ENCODE results near the gene HOXC4. TPM values are rescaled to one million over a fixed set of nuclear protein-coding genes. Genes with fewer than 3 reads are reported as not detected.

HOXC4 gene
- total and polyA plus RNA-seq, 4 donors: 0.02 TPM; not detected in 3

GRCh38 chr12:54004841-54005530 is 48.6 kb upstream of the HOXC4 start:
- Histone ChIP-seq H3K9me3 (ENCODE audit: control insufficient read depth in 4 of 4, low read length in 3 of 4) (no peaks in the 10 kb centered on the region), H3K9ac (ENCODE audit: low read depth in 1 of 2, low read length in 2 of 2) (no peak overlapping the region), H3K4me1 (ENCODE audit: control insufficient read depth in 4 of 4, insufficient read depth in 4 of 4, low read length in 3 of 4) (peaks cover 4 to 18% (median 10%) of the 10 kb centered on the region in 4 donors), H3K36me3 (ENCODE audit: control insufficient read depth in 4 of 4, insufficient read depth in 3 of 4, low read depth in 1 of 4, low read length in 3 of 4) (no peaks in the 10 kb centered on the region), H3K27ac (ENCODE audit: low read depth in 1 of 2, low read length in 2 of 2) (no peak overlapping the region), H3K27me3 (ENCODE audit: control insufficient read depth in 4 of 4, insufficient read depth in 4 of 4, low read length in 3 of 4) (peaks cover 5 to 51% (median 12%) of the 10 kb centered on the region in 4 donors), H3K4me3 (ENCODE audit: low read depth in 1 of 3, low read length in 3 of 3) (no peak overlapping the region)
- TF ChIP-seq MAX (IDR thresholded peaks at IDR 0.05): no peak
- TF ChIP-seq JUND (IDR thresholded peaks at IDR 0.05): no peak
- TF ChIP-seq FOXA1 (IDR thresholded peaks at IDR 0.05): no peak
- no peak for TF ChIP-seq GABPA (IDR thresholded peaks at IDR 0.05 in 1 of 2, conservative IDR thresholded peaks at IDR 0.05 in 1 of 2)
- TF ChIP-seq TAF1 (conservative IDR thresholded peaks at IDR 0.05): no peak
- no peak for TF ChIP-seq YY1 (IDR thresholded peaks at IDR 0.05)
- TF ChIP-seq HNF4A (conservative IDR thresholded peaks at IDR 0.05): no peak
- TF ChIP-seq RAD21 (IDR thresholded peaks at IDR 0.05): no peak
- 9% methylated on average over 31 of the region's 31 CpGs for WGBS
- DNase-seq (ENCODE audit: low spot score): no peak

- no peak overlapping the region for H3K4me3 ChIP-seq (ENCODE audit: low read depth in 1 of 3, low read length in 3 of 3)
- H3K4me1 ChIP-seq (ENCODE audit: control insufficient read depth in 4 of 4, insufficient read depth in 4 of 4, low read length in 3 of 4): peaks cover under 1 to 15% (median 9%) of the 10 kb centered on the region in 4 donors
- WGBS: 5% methylated on average over 26 of the region's 26 CpGs
- H3K27ac ChIP-seq (ENCODE audit: low read depth in 1 of 2, low read length in 2 of 2): no peak overlapping the region
- peaks cover 5 to 54% (median 12%) of the 10 kb centered on the region in 4 donors for H3K27me3 ChIP-seq (ENCODE audit: control insufficient read depth in 4 of 4, insufficient read depth in 4 of 4, low read length in 3 of 4)
- TF ChIP-seq EGR1 (IDR thresholded peaks at IDR 0.05; ENCODE audit: low read depth in 2 of 2) (no peak), HNF4G (IDR thresholded peaks at IDR 0.05) (no peak), CTCF (IDR thresholded peaks at IDR 0.05; ENCODE audit: low read depth, low read length, missing input control) (no peak), YY1 (IDR thresholded peaks at IDR 0.05) (no peak)
- no peaks in the 10 kb centered on the region for H3K36me3 ChIP-seq (ENCODE audit: control insufficient read depth in 4 of 4, insufficient read depth in 3 of 4, low read depth in 1 of 4, low read length in 3 of 4)
- no peaks in the 10 kb centered on the region for H3K9me3 ChIP-seq (ENCODE audit: control insufficient read depth in 4 of 4, low read length in 3 of 4)
- no peak overlapping the region for H3K9ac ChIP-seq (ENCODE audit: low read depth in 1 of 2, low read length in 2 of 2)
- DNase-seq (ENCODE audit: low spot score): no peak
These were observed 48.1 kb upstream of the HOXC4 start for GRCh38 chr12:54005531-54005852.

GRCh38 chr12:54005853-54006558 is 47.6 kb upstream of the HOXC4 start:
- no peak overlapping the region for H3K27ac ChIP-seq (ENCODE audit: low read depth in 1 of 2, low read length in 2 of 2)
- peak; percentile 86 for DNase-seq (ENCODE audit: low spot score)
- peaks cover 0 to 15% (median 9%) of the 10 kb centered on the region in 4 donors for H3K4me1 ChIP-seq (ENCODE audit: control insufficient read depth in 4 of 4, insufficient read depth in 4 of 4, low read length in 3 of 4)
- H3K27me3 ChIP-seq (ENCODE audit: control insufficient read depth in 4 of 4, insufficient read depth in 4 of 4, low read length in 3 of 4): peaks cover 5 to 53% (median 12%) of the 10 kb centered on the region in 4 donors
- TF ChIP-seq RXRA (IDR thresholded peaks at IDR 0.05): no peak
- peak; percentile 97 for TF ChIP-seq CTCF (IDR thresholded peaks at IDR 0.05; ENCODE audit: low read depth, low read length, missing input control)
- no peak for TF ChIP-seq YY1 (IDR thresholded peaks at IDR 0.05)
- TF ChIP-seq, protein P1, sequence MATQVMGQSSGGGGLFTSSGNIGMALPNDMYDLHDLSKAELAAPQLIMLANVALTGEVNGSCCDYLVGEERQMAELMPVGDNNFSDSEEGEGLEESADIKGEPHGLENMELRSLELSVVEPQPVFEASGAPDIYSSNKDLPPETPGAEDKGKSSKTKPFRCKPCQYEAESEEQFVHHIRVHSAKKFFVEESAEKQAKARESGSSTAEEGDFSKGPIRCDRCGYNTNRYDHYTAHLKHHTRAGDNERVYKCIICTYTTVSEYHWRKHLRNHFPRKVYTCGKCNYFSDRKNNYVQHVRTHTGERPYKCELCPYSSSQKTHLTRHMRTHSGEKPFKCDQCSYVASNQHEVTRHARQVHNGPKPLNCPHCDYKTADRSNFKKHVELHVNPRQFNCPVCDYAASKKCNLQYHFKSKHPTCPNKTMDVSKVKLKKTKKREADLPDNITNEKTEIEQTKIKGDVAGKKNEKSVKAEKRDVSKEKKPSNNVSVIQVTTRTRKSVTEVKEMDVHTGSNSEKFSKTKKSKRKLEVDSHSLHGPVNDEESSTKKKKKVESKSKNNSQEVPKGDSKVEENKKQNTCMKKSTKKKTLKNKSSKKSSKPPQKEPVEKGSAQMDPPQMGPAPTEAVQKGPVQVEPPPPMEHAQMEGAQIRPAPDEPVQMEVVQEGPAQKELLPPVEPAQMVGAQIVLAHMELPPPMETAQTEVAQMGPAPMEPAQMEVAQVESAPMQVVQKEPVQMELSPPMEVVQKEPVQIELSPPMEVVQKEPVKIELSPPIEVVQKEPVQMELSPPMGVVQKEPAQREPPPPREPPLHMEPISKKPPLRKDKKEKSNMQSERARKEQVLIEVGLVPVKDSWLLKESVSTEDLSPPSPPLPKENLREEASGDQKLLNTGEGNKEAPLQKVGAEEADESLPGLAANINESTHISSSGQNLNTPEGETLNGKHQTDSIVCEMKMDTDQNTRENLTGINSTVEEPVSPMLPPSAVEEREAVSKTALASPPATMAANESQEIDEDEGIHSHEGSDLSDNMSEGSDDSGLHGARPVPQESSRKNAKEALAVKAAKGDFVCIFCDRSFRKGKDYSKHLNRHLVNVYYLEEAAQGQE (IDR thresholded peaks at IDR 0.05): no peak
- TF ChIP-seq FOXA2 (IDR thresholded peaks at IDR 0.05): no peak
- peak; percentile 91 to 92 for TF ChIP-seq RAD21 (IDR thresholded peaks at IDR 0.05)
- peak overlapping the region in 1 of 2 donors; percentile 67 for H3K9ac ChIP-seq (ENCODE audit: low read depth in 1 of 2, low read length in 2 of 2)
- no peaks in the 10 kb centered on the region for H3K9me3 ChIP-seq (ENCODE audit: control insufficient read depth in 4 of 4, low read length in 3 of 4)
- peak overlapping the region in 2 of 3 donors; percentile 30 to 39 for H3K4me3 ChIP-seq (ENCODE audit: low read depth in 1 of 3, low read length in 3 of 3)
- H3K36me3 ChIP-seq (ENCODE audit: control insufficient read depth in 4 of 4, insufficient read depth in 3 of 4, low read depth in 1 of 4, low read length in 3 of 4): no peaks in the 10 kb centered on the region
- WGBS: 3% methylated on average over 39 of the region's 39 CpGs
